GM21360 (cell line): Measurements from ENCODE around the gene BTG2.
"Not testable (repeated sequence)": the region's sequence is repeated elsewhere in the genome, so short reads cannot be mapped to it uniquely, and the experiment has no call there.

Experiments
- ATAC-seq: cut with Tn5 transposase; IDR thresholded peaks from one replicate; pipeline ENCODE4 v1.9.1; 2021; ENCODE audit warnings: mild to moderate bottlenecking, moderate library complexity; ENCODE audit not compliant: unreplicated experiment

The BTG2 gene

GRCh38 chr1:203304919-203305808, at the start of gene BTG2:
BTG2 (plus strand) TSS chr1:203305519; CDS start chr1:203305607, 88 bp downstream.
- peak; percentile 61 for ATAC-seq

- ATAC-seq: not testable (repeated sequence)
Measured at GRCh38 chr1:203256636-203257035, 48.7 kb upstream of the BTG2 start.

GRCh38 chr1:203263496-203263895, 41.8 kb upstream of the BTG2 start:
- ATAC-seq: no peak

DNA sequence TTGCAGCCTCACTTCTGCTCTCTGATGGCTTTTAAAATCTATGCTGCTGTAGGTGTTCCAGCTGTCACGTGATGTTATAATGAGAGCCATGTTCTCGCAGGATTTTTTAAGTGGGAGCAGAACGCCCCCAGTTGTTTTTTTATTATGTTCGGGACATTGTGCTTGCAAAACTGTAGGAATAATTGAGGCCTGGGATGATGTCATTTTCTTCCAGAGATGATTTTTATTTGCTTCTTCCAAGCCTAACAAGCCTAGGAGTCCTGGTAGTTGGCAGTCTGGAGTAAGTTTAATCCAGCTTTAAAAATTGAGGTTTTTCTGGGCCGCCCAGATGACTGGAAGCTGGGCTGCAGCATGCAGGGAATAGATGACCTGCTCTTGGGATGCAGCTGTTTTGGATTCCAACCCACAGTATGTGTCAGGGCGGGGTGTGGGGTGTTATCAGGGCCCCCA, 41.2 kb upstream of the BTG2 start:
- no peak for ATAC-seq

DNA sequence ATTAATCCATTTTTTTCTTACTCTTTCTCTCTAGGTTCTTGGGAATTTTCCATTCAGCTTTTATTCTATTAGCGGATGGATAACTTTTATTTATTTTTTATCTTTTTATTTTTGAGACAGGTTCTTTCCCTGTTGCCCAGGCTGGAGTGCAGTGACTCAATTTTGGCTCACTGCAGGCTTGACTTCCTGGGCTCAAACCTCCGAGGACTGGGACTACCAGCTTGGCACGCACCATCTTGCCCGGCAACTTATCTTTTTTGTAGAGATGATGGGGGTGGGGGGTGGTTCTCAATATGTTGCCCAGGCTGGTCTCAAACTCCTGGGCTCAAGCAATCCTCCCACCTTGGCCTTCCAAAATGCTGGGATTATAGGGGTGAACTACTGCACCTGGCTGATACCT, 39.8 kb upstream of the BTG2 start:
- ATAC-seq: no peak

DNA sequence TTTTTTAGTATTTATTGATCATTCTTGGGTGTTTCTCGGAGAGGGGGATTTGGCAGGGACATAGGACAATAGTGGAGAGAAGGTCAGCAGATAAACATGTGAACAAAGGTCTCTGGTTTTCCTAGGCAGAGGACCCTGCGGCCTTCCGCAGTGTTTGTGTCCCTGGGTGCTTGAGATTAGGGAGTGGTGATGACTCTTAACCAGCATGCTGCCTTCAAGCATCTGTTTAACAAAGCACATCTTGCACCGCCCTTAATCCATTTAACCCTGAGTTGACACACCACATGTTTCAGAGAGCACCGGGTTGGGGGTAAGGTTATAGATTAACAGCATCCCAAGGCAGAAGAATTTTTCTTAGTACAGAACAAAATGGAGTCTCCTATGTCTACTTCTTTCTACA, 39.2 kb upstream of the BTG2 start:
- ATAC-seq: not testable (repeated sequence)

- ATAC-seq: no peak
Measured at GRCh38 chr1:203267347-203267846, 37.9 kb upstream of the BTG2 start.

DNA sequence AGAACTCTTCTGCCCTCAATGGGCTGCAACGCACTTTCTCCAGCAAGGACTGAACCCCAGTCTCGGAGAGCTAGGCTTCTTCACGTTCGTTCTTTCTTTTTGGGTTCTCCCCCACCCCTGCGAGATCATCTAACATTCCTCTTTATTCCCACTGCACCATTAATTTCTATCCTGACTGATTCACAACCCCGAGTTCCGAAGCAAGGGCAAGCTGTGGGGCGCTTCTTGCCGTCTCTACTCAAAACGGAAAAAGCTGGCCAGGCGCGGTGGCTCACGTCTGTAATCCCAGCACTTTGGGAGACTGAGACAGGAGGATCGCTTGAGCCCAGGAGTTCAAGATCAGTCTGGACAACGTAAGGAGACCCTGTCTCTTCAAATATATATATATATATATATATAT, 37.4 kb upstream of the BTG2 start:
- ATAC-seq: no peak

DNA sequence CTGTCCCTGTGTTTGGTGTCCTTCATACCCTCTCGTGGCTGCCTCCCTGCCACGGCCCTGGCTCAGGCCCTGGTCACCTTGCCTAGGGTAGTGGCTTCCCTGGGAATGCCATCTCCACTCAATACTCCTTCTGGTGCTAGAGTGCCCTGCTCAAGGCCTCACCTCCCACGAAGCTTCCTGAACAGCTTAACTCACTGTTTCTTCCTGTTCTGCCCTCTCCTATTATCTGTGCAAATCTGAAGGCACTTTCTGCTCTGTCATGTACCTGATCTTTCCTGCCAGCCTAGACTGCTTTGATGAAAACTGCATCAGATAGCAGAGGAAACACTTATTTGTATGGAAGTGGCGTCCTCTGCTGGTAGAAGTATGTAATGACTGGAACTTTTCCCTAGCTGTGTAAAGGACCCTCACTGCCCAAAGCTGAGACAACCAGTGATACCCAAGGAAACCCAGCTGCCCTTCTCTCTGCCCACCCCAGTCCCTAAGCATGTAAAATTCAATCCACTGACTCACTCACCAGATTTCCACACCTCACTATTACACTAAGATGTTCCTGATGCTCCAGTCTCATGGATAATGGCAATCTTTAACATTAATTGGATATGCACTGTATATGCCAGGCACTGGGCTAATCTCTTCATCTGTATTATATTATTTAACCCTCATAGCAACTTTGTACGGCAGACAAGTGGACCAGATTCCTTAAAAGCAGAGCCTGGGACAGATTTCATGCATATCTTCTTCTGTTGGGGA, 36.2 kb upstream of the BTG2 start:
- ATAC-seq: no peak

GRCh38 chr1:203269654-203270020, 35.7 kb upstream of the BTG2 start:
- ATAC-seq: no peak

GRCh38 chr1:203270448-203270847, 34.9 kb upstream of the BTG2 start:
- ATAC-seq: no peak

DNA sequence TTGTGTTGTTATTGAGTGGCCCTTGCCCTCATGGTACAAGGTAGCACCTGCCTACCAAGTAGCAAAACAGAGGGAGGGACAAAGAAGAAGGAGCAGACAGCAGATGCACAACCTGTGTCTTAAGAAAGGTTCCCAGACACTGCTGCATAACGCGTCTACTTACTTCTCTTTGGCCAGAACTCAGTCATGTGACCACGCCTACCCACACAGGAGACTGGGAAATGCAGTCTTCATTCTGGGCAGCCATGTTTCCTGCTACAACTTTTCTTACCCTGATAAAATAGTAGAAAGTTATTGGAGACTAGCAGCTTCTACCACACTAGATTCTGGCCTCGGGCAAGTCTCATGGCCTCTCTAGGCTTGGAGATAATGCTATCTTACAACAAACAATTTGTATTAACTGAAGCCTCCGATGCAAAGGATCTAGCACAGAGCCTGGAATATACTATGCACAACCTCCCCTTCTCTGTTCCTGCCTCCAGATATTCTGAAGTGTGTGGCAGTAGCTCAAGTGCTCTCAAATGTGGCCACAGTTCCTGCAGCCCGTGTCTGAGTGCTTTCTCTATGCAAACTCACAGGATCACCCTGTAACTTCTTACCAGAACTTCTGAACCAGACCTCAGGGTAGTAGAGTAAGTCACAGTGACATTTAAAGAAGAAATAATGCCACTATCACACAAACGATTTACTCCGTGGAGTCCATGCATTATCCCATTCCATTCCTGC, 34.1 kb upstream of the BTG2 start:
- no peak for ATAC-seq

GRCh38 chr1:203271962-203272632, 33.2 kb upstream of the BTG2 start:
- ATAC-seq: no peak

- no peak for ATAC-seq
Measured at GRCh38 chr1:203272633-203273205, 32.6 kb upstream of the BTG2 start.

DNA sequence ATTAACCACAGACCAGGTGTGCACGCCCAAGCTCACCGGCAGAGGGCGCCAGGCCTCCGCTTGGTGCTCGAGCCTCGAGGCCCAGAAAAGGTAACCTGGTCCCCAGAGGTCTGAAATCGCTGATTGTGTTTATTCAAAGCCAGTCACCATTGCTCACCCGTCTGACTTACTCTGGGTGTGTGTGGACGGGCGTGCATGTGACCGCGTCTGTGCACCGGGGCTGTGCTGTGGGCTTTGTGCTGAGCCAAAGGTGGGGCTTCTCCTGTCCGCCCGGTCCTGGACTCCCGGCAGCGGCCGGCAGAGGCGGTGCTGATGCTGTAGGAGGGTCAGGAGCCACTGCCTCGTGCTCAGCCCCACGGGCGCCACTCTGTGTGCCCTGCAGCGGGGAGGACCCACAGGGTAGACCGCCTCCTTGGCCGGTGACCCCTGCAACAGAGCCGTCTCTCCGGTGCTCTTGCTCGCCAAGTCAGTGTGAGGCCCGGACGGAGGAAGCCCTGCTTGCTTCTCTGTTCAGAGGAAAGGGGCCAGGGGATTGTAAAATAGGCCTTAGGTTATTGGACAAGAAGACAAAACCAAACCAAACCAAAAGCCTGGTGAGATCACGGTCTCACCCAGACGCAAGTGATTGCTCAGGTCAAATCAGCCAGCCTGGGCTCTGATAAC, 32.0 kb upstream of the BTG2 start:
- no peak for ATAC-seq

DNA sequence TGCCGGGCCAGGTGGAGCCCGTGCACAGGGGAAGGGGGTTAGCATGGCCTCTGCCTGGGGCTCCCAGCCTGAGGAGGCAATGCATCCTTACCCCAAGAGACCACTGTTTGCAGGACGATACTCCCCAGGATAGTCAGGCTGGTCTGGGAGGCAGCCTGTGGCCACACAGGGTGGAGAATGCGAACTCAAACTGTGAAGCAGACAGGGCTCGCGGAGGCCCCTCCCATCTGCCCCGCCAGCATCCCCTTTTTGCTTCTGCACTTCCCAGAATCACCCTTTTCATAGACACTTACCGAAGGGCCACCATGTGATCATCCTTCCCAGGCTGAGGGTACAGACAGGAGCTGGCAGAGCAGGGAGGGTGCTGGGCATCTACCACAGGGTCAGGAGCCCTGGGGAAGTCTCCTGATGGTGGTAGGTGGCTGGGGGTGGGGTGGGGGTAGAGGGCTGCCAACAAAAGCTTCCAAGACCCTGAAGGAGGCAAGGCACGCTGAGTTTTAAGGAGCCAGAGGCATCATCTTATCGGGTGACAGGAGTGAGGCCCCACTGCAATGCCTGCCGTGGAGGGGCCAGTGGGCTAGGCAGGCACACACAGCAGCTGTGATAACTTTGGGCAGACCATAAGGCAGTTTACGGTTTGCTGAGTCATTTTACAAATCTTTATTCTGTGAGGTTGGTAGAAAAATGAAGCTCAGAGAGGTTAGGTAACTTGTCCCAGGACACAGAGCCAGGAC, 31.3 kb upstream of the BTG2 start:
- ATAC-seq: no peak

DNA sequence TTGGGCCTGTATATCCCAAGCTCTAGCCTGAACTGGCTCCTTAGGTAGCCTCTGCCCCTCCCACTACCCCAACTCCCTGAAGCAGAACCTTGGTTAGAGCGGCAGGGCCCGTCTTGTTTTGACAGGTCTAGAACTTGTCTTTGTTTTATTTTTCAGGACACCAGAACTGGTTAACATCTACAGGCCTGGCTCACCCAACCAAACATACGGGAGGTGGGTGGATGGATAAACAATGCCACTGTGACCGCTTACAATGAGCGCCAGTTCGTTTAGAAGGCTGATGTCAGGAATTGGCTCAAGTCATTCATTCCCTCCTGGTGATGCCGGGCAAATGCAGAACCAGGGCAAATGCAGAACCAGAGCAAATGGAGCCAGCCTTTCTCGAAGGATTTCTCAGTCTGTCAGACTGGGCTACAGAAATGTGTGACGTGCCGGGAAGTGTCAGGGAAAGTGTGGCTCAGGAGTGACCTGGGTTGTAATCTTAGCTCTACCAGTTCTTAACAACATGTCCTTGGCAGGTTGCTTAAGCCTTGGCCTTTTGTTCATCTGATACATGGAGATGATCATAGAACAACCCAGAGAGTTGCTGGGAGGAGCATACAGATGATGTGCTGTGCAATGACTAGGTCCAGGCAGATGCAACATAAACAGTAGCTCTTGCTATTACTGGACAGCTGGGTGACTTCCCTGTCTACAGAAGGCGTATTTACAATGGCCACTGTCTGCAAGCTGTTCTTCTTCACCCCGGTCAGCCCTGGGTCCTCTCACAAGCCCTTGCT, 30.5 kb upstream of the BTG2 start:
- no peak for ATAC-seq

- no peak for ATAC-seq
Measured at GRCh38 chr1:203275656-203276272, 29.6 kb upstream of the BTG2 start.
